ENCODE results near the gene CXCL9. TPM values are rescaled to one million over a fixed set of nuclear protein-coding genes. Genes with fewer than 3 reads are reported as not detected.

Gene CXCL9
- total and polyA plus RNA-seq, 2 experiments from 2014 or later = not detected

DNA sequence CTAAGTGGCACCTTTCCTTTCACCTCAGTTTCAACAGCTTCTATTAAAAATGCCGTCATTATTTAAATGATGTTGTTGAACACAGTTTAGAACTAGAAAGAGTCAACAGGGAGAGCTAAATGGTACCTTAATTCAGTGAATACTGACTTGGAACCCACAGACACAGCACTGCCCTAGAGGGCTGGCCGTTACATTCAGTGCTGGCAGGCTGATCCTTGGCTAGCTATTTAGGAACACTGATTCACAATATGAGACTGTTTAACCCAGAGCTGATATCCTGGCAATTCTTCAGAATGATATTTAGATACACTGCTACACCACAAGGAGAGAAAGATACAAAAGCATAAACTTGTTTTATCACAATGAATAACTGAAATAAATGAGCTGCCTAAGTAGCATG, 53.8 kb downstream of the CXCL9 start:
- Histone ChIP-seq H3K27me3 (no peaks in the 10 kb centered on the region), H3K4me3 (no peak overlapping the region), H3K27ac (no peak overlapping the region), H3K36me3 (replicated peaks; ENCODE audit: insufficient read depth, low read depth) (no peaks in the 10 kb centered on the region), H4K20me1 (ENCODE audit: insufficient read depth, poor library complexity, severe bottlenecking) (no peaks in the 10 kb centered on the region), H2AFZ (no peak overlapping the region), H3K79me2 (no peaks in the 10 kb centered on the region), H3K4me2 (no peak overlapping the region), H3K9me2 (replicated peaks; ENCODE audit: insufficient read depth) (no peaks in the 10 kb centered on the region), H3K4me1 (ENCODE audit: insufficient read depth) (no peaks in the 10 kb centered on the region), H3K9me3 (ENCODE audit: low read depth) (no peaks in the 10 kb centered on the region)
- TF ChIP-seq, protein P1, sequence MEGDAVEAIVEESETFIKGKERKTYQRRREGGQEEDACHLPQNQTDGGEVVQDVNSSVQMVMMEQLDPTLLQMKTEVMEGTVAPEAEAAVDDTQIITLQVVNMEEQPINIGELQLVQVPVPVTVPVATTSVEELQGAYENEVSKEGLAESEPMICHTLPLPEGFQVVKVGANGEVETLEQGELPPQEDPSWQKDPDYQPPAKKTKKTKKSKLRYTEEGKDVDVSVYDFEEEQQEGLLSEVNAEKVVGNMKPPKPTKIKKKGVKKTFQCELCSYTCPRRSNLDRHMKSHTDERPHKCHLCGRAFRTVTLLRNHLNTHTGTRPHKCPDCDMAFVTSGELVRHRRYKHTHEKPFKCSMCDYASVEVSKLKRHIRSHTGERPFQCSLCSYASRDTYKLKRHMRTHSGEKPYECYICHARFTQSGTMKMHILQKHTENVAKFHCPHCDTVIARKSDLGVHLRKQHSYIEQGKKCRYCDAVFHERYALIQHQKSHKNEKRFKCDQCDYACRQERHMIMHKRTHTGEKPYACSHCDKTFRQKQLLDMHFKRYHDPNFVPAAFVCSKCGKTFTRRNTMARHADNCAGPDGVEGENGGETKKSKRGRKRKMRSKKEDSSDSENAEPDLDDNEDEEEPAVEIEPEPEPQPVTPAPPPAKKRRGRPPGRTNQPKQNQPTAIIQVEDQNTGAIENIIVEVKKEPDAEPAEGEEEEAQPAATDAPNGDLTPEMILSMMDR (IDR thresholded peaks at IDR 0.05; ENCODE audit: poor library complexity) = no peak
- no peak for TF ChIP-seq EZH2phosphoT487 (IDR thresholded peaks at IDR 0.05; ENCODE audit: low read depth, severe bottlenecking, unreplicated experiment)
- no peak for DNase-seq (ENCODE audit: low spot score)
- 88% methylated on average over 2 of the region's 2 CpGs for WGBS (ENCODE audit: low lambda C conversion rate, missing lambda C conversion rate)

Other genes with a start within 250 kb of the CXCL9 start
- gene PPEF2, start 105.1 kb downstream of the CXCL9 start, total RNA-seq = not detected in 2 replicates
- gene PPEF2, start 105.1 kb downstream of the CXCL9 start, polyA plus RNA-seq = not detected in 2 replicates
- gene NAAA, start 66.5 kb downstream of the CXCL9 start, total RNA-seq = 41.0 and 62.5 TPM in 2 replicates
- 18.4 and 21.8 TPM in 2 replicates for gene NAAA, start 66.5 kb downstream of the CXCL9 start, polyA plus RNA-seq
- 33.8 and 43.3 TPM in 2 replicates for gene SDAD1, start 16.6 kb downstream of the CXCL9 start, total RNA-seq
- 35.3 and 36.0 TPM in 2 replicates for gene SDAD1, start 16.6 kb downstream of the CXCL9 start, polyA plus RNA-seq
- gene CXCL10, start 16.0 kb upstream of the CXCL9 start, total RNA-seq = 2.8 and 3.7 TPM in 2 replicates
- 3.3 and 7.4 TPM in 2 replicates for gene CXCL10, start 16.0 kb upstream of the CXCL9 start, polyA plus RNA-seq
- gene CXCL11, start 28.6 kb upstream of the CXCL9 start, total RNA-seq = not detected in 2 replicates
- not detected in 2 replicates for gene CXCL11, start 28.6 kb upstream of the CXCL9 start, polyA plus RNA-seq
- gene ART3, start 67.2 kb upstream of the CXCL9 start, total RNA-seq = 0.90 and 1.0 TPM in 2 replicates
- gene ART3, start 67.2 kb upstream of the CXCL9 start, polyA plus RNA-seq = 2.8 and 3.8 TPM in 2 replicates
- 40.9 and 43.3 TPM in 2 replicates for gene NUP54, start 140.9 kb upstream of the CXCL9 start, total RNA-seq
- gene NUP54, start 140.9 kb upstream of the CXCL9 start, polyA plus RNA-seq = 20.6 and 31.1 TPM in 2 replicates
- gene SCARB2, start 206.3 kb upstream of the CXCL9 start, total RNA-seq = 244 and 246 TPM in 2 replicates
- gene SCARB2, start 206.3 kb upstream of the CXCL9 start, polyA plus RNA-seq = 85.8 and 131 TPM in 2 replicates
- gene FAM47E, start 244.2 kb upstream of the CXCL9 start, total RNA-seq = 5.9 and 9.3 TPM in 2 replicates
- gene FAM47E, start 244.2 kb upstream of the CXCL9 start, polyA plus RNA-seq = 8.9 and 11.1 TPM in 2 replicates